GM23338 (cell line): ENCODE measurements around the gene DDN. TPM values are rescaled to one million over a fixed set of nuclear protein-coding genes. Genes with fewer than 3 reads are reported as not detected.

ENCODE experiments used
- ATAC-seq: fragments of 200-7000 bp; cut with Tn5 transposase; 3 replicates; pipeline ENCODE4 v1.9.1; 2020
- DNase-seq: peaks from one replicate; pipeline ENCODE4 v3.0.0-alpha.2; 2015; ENCODE audit warnings: low spot score
- H2AFZ ChIP-seq: fragments of 200-600 bp; sonication (generic); 2 replicates; pipeline ENCODE4 v1.8.0; 2016; ENCODE audit warnings: antibody characterized with exemption, mild to moderate bottlenecking, moderate library complexity
- H3F3A ChIP-seq: fragments of 200-600 bp; sonication (generic); replicated peaks from 2 replicates; pipeline ENCODE4 v1.8.0; 2017; ENCODE audit warnings: antibody characterized with exemption, mixed run types, low read depth
- H3K27ac ChIP-seq: fragments of 200-600 bp; sonication (generic); 2 replicates; pipeline ENCODE4 v1.6.1; 2016; ENCODE audit warnings: low read depth
- H3K27me3 ChIP-seq: fragments of 200-600 bp; sonication (generic); 2 replicates; pipeline ENCODE4 v1.8.0; 2016; ENCODE audit warnings: mild to moderate bottlenecking, mixed run types, moderate library complexity; ENCODE audit not compliant: insufficient read depth
- H3K36me3 ChIP-seq: fragments of 200-600 bp; sonication (generic); 2 replicates; pipeline ENCODE4 v1.8.0; 2016; ENCODE audit warnings: mild to moderate bottlenecking; ENCODE audit not compliant: insufficient read depth
- H3K4me1 ChIP-seq: fragments of 200-600 bp; sonication (generic); 2 replicates; pipeline ENCODE4 v1.8.0; 2016; ENCODE audit warnings: mild to moderate bottlenecking, moderate library complexity; ENCODE audit not compliant: insufficient read depth
- H3K4me2 ChIP-seq: fragments of 200-600 bp; sonication (generic); 2 replicates; pipeline ENCODE4 v1.7.1; 2017; ENCODE audit warnings: mixed run types
- H3K4me3 ChIP-seq: fragments of 200-600 bp; sonication (generic); 2 replicates; pipeline ENCODE4 v1.6.1; 2016; ENCODE audit warnings: mixed run types
- H3K79me2 ChIP-seq: fragments of 200-600 bp; sonication (generic); replicated peaks from 2 replicates; pipeline ENCODE4 v1.8.0; 2017; ENCODE audit warnings: mild to moderate bottlenecking; ENCODE audit not compliant: insufficient read depth
- H3K9me2 ChIP-seq: fragments of 200-600 bp; sonication (generic); 2 replicates; pipeline ENCODE4 v1.8.0; 2017; ENCODE audit not compliant: insufficient read depth
- H4K20me1 ChIP-seq: fragments of 200-600 bp; sonication (generic); replicated peaks from 2 replicates; pipeline ENCODE4 v1.8.0; 2017; ENCODE audit warnings: mild to moderate bottlenecking; ENCODE audit not compliant: insufficient read depth
- H3K27ac Mint-ChIP-seq: 2 replicates; pipeline ENCODE4 v1.8.0; 2020; ENCODE audit warnings: inconsistent platforms, mild to moderate bottlenecking, moderate library complexity, mixed read lengths
- H3K27me3 Mint-ChIP-seq: 3 replicates; pipeline ENCODE4 v1.8.0; 2022; ENCODE audit warnings: low read depth, mild to moderate bottlenecking, moderate library complexity, mixed read lengths, inconsistent platforms; ENCODE audit not compliant: insufficient read depth, poor library complexity
- H3K36me3 Mint-ChIP-seq: 3 replicates; pipeline ENCODE4 v1.8.0; 2021; ENCODE audit warnings: low read depth, mild to moderate bottlenecking, inconsistent platforms, moderate library complexity, mixed read lengths
- H3K4me1 Mint-ChIP-seq: 3 replicates; pipeline ENCODE4 v1.8.0; 2020; ENCODE audit warnings: mild to moderate bottlenecking, inconsistent platforms, mixed read lengths
- H3K4me3 Mint-ChIP-seq: 3 replicates; pipeline ENCODE4 v1.8.0; 2021; ENCODE audit warnings: moderate library complexity, mild to moderate bottlenecking, inconsistent platforms, mixed read lengths
- H3K9me3 Mint-ChIP-seq: 3 replicates; pipeline ENCODE4 v1.8.0; 2020; ENCODE audit warnings: moderate library complexity, mild to moderate bottlenecking, inconsistent platforms, mixed read lengths
- CREB1 ChIP-seq: fragments of 250-450 bp; sonication (Bioruptor Pico); IDR thresholded peaks from 2 replicates; pipeline ENCODE4 v1.5.0; 2020; ENCODE audit warnings: low read depth, mild to moderate bottlenecking, moderate library complexity
- EZH2 ChIP-seq: fragments of 200-600 bp; sonication (generic); IDR thresholded peaks from one replicate; pipeline ENCODE4 v1.8.0; 2017; ENCODE audit warnings: antibody characterized with exemption, mild to moderate bottlenecking, low read depth; ENCODE audit not compliant: unreplicated experiment
- EZH2phosphoT487 ChIP-seq: fragments of 200-600 bp; sonication (generic); IDR thresholded peaks from one replicate; pipeline ENCODE4 v1.8.1; 2018; ENCODE audit warnings: antibody characterized with exemption; ENCODE audit not compliant: unreplicated experiment
- JUNB ChIP-seq: IDR thresholded peaks from one replicate; pipeline ENCODE4 v1.6.1; 2016; ENCODE audit warnings: antibody characterized with exemption; ENCODE audit not compliant: unreplicated experiment
- REST ChIP-seq: IDR thresholded peaks from one replicate; pipeline ENCODE4 v1.6.1; 2018; ENCODE audit warnings: antibody characterized with exemption; ENCODE audit not compliant: unreplicated experiment
- STAT1 ChIP-seq: IDR thresholded peaks from one replicate; pipeline ENCODE4 v1.6.1; 2016; ENCODE audit warnings: antibody characterized with exemption; ENCODE audit not compliant: unreplicated experiment
- ZNF114 ChIP-seq: fragments of 250-450 bp; sonication (Bioruptor Pico); IDR thresholded peaks from 2 replicates; pipeline ENCODE4 v1.5.0; 2020; ENCODE audit warnings: mild to moderate bottlenecking, moderate library complexity
- ZNF331 ChIP-seq: fragments of 250-450 bp; sonication (Bioruptor Pico); IDR thresholded peaks from 2 replicates; pipeline ENCODE4 v1.5.0; 2020; ENCODE audit warnings: low read depth, mild to moderate bottlenecking, moderate library complexity
- ZNF462 ChIP-seq: fragments of 250-450 bp; sonication (Bioruptor Pico); IDR thresholded peaks from 2 replicates; pipeline ENCODE4 v1.5.0; 2020; ENCODE audit warnings: mild to moderate bottlenecking, moderate library complexity
- polyA plus RNA-seq: library from polyadenylated mRNA; unstranded; fragments of >200 nt; fragmentation: Nextera tagmentation; extraction: Ambion mirVana; gene quantifications from 2 replicates; pipeline ENCODE4 v1.2.1, GENCODE V29; 2016
- total RNA-seq: library from RNA; depleted of rRNA; stranded (reverse); fragments of >200 nt; shearing (Covaris generic); gene quantifications from 2 replicates; pipeline ENCODE4 v1.2.3, GENCODE V29; 2014
- TF ChIP-seq, protein P1 (sequence below): IDR thresholded peaks from 2 replicates; pipeline ENCODE4 v1.6.1; 2016; ENCODE audit warnings: antibody characterized with exemption

DDN gene
- total and polyA plus RNA-seq, 2 experiments from 2014 or later = 0.10 TPM; not detected in 1

DNA sequence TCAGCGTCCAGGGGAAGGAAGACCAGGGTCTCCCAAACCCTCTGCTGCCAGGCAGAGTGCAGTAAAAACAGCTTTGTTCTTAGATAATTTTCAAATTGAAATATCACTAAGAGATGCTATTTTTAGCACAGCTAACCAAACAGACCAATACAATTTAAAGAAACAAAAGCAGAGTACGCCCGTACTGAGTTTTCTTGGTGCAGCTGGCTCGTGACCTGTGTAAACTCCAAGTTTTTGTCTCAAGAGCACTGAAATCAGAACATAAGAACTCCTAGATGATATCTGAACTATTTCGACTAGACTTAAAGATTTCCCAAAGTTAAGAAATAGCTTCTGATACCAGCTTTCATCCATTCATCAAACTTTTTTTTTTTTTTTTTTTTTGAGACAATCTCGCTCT, 52.2 kb downstream of the DDN start (continued):
- TF ChIP-seq EZH2 (no peak), ZNF114 (CRISPR knock-in tag) (no peak), JUNB (no peak), EZH2phosphoT487 (no peak), STAT1 (no peak), REST (no peak)
- TF ChIP-seq, protein P1, sequence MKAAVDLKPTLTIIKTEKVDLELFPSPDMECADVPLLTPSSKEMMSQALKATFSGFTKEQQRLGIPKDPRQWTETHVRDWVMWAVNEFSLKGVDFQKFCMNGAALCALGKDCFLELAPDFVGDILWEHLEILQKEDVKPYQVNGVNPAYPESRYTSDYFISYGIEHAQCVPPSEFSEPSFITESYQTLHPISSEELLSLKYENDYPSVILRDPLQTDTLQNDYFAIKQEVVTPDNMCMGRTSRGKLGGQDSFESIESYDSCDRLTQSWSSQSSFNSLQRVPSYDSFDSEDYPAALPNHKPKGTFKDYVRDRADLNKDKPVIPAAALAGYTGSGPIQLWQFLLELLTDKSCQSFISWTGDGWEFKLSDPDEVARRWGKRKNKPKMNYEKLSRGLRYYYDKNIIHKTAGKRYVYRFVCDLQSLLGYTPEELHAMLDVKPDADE = no peak

DNA sequence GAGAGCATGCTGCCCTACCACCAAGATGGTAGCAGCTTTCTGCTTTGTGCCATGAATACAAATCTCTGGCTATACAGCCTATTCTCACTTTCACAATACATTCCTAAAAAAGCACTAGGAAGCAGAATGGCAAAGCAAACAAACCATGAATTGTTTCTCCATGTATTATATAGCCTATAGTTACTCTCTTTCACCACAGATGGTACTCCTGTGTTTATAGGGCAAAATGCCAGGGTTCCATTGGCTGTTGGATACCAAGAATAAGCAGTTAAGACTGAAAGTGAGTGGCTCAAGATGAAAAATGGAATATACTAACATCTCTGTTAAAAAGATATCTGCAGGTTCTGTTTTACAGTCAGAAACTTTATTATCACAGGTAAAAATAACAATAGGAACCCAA, 53.0 kb downstream of the DDN start:
- Mint-ChIP-seq H3K4me3 (no peak overlapping the region), H3K36me3 (peaks cover 27% of the 10 kb centered on the region), H3K27ac (no peak overlapping the region), H3K27me3 (peaks cover 4% of the 10 kb centered on the region), H3K4me1 (peaks cover 8% of the 10 kb centered on the region), H3K9me3 (no peaks in the 10 kb centered on the region)
- Histone ChIP-seq H3K9me2 (no peaks in the 10 kb centered on the region), H3K27ac (peak overlapping the region; percentile 53), H3K4me1 (no peaks in the 10 kb centered on the region; the same call in 1 of the 2 replicates), H3K36me3 (peaks cover 2% of the 10 kb centered on the region; the same call in 1 of the 2 replicates), H3K4me3 (no peak overlapping the region), H3F3A (no peaks in the 10 kb centered on the region), H3K27me3 (no peaks in the 10 kb centered on the region), H3K4me2 (no peak overlapping the region), H4K20me1 (peaks cover 70% of the 10 kb centered on the region), H3K79me2 (peaks cover 99% of the 10 kb centered on the region), H2AFZ (no peak overlapping the region)
- ATAC-seq (no peak), DNase-seq (no peak)
- TF ChIP-seq EZH2phosphoT487 = no peak
- no peak for TF ChIP-seq ZNF462 (CRISPR knock-in tag)
- no peak for TF ChIP-seq ZNF114 (CRISPR knock-in tag)
- TF ChIP-seq, protein P1 = no peak
- no peak for TF ChIP-seq ZNF331
- TF ChIP-seq CREB1 (CRISPR knock-in tag) = no peak
- TF ChIP-seq EZH2 = no peak
